OCI-M2 (cell line): ENCODE measurements around the gene IL13.

ENCODE experiments used
- DNase-seq: peaks from one replicate; lab custom pipeline; 2025; ENCODE audit not compliant: unreplicated experiment; lab: John Stamatoyannopoulos, UW

Gene IL13

GRCh38 chr5:132655821-132656773 lies 1.9 kb upstream of the IL13 start:
- DNase-seq, result no peak

- DNase-seq, result no peak
Measured at GRCh38 chr5:132656774-132657355, 1.1 kb upstream of the IL13 start.

GRCh38 chr5:132658381-132659302 lies 669 bp downstream of the IL13 start:
- no peak for DNase-seq

- DNase-seq, result no peak
Measured at GRCh38 chr5:132659598-132660493, 1.9 kb downstream of the IL13 start.

- no peak for DNase-seq
Measured at GRCh38 chr5:132661231-132662003, 3.4 kb downstream of the IL13 start.

GRCh38 chr5:132662004-132662401 lies 4.0 kb downstream of the IL13 start:
- no peak for DNase-seq

- no peak for DNase-seq
Measured at GRCh38 chr5:132662925-132663770, 5.2 kb downstream of the IL13 start.

GRCh38 chr5:132663771-132664695 lies 6.1 kb downstream of the IL13 start:
- DNase-seq, result no peak

- no peak for DNase-seq
Measured at GRCh38 chr5:132664696-132665209, 6.8 kb downstream of the IL13 start.

- DNase-seq, result no peak
Measured at GRCh38 chr5:132665574-132666080, 7.7 kb downstream of the IL13 start.

GRCh38 chr5:132666310-132667123 lies 8.5 kb downstream of the IL13 start:
- DNase-seq, result no peak

- no peak for DNase-seq
Measured at GRCh38 chr5:132667309-132667708, 9.3 kb downstream of the IL13 start.

- no peak for DNase-seq
Measured at GRCh38 chr5:132667761-132668705, 10.1 kb downstream of the IL13 start.

GRCh38 chr5:132668706-132669454 lies 10.9 kb downstream of the IL13 start:
- no peak for DNase-seq

- DNase-seq, result no peak
Measured at GRCh38 chr5:132669455-132669820, 11.5 kb downstream of the IL13 start.
